Stimulated activated CD4-positive, alpha-beta T cell treated with anti-CD3 and anti-CD28 coated beads, Interleukin-4, amount 100 ng/mL, for 1 hour (primary cell): ENCODE measurements around the gene DMBT1.

ENCODE experiments used
- DNase-seq: peaks from one replicate; pipeline ENCODE4 v3.0.0-alpha.2; 2020

Gene DMBT1

DNA sequence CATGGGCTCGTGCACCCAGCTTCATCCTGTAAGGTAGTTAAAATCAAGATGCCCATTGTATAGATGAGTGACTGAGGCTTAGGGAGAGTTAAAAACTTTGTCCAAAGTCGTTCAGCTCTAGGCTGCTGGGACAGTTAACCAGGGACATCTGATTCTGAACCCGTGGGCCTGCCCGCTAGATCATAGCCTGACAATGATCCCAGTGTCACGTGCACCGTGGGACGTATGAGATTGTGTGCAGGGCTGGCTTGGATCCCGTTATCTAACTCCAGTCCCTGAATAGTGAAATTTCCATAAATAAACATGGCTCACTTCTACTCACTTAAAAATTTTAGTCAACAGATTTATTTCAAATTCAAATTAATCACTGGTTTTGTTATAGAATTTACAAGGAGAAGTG, 114.2 kb downstream of the DMBT1 start:
- DNase-seq = no peak

DNA sequence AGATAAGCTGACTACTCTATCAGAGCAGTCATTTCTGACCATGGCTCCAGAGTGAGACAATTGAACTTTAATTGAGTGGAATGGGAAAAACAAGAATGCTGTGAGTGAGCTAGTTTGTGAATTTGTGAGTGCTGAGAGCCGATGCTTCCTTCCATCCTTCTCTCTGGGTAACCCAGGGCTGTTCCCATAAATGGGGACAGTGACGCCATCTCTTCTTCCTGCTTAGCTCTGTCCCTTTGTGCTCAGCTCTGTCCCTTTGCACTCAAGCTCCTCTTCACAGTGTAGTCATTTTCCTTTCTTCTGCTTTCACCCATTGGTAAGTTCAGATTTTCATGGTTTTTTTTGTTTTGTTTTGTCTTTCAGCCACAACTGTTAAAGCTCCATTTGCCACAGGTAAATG, 114.7 kb downstream of the DMBT1 start:
- no peak for DNase-seq

- DNase-seq = no peak
Observed at GRCh38 chr10:122678266-122678665, 117.7 kb downstream of the DMBT1 start.

GRCh38 chr10:122682522-122682921, 122.0 kb downstream of the DMBT1 start:
- no peak for DNase-seq

GRCh38 chr10:122688293-122688989, 127.9 kb downstream of the DMBT1 start:
- DNase-seq = no peak

- no peak for DNase-seq
Observed at GRCh38 chr10:122689146-122689820, 128.7 kb downstream of the DMBT1 start.

DNA sequence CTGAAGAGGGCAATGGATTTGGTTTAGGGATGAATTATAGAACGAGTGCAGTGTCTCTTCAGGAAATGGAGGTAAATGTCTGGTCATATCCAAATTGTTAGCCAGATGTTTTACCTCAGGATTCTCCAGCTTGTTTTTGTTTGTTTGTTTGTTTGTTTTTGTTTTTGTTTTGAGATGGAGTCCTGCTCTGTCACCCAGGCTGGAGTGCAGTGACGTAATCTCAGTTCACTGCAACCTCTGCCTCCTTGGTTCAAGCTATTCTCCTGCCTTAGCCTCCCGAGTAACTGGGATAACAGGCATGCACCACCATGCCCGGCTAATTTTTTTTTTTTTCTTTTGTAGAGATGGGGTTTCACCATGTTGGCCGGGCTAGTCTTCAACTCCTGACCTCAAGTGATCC, 132.2 kb downstream of the DMBT1 start:
- no peak for DNase-seq
